H1 (cell line): Measurements from ENCODE around the gene C9orf50. TPM values are rescaled to one million over a fixed set of nuclear protein-coding genes. Genes with fewer than 3 reads are reported as not detected.

ENCODE experiments used
- CTCF ChIA-PET: fragments of 300-600 bp; sonication (Branson Sonifier 250); formaldehyde crosslinking; loops from one replicate; lab custom pipeline; 2021; ENCODE audit not compliant: partially characterized antibody; lab: Charles Lee
- POLR2A ChIA-PET: fragments of 300-600 bp; sonication (Branson Sonifier 250); formaldehyde crosslinking; loops from one replicate; lab custom pipeline; 2021; ENCODE audit warnings: inconsistent platforms; ENCODE audit not compliant: partially characterized antibody; lab: Charles Lee
- DNase-seq, 2 experiments: peaks; one replicate each; pipeline versions ENCODE4 v3.0.0 to v3.0.0-alpha.2; 2010 to 2022; ENCODE audit warnings: low spot score in 2 of 2, low read depth in 1 of 2, mixed read lengths in 1 of 2
- FAIRE-seq: peaks from 2 replicates; lab custom pipeline; 2011; peaks lifted over from hg19 to GRCh38; lab: Jason Lieb, UNC
- H2AFZ ChIP-seq: 2 replicates; pipeline ENCODE4 v1.8.1; 2012; ENCODE audit warnings: low read length, inconsistent platforms
- H2AK5ac ChIP-seq: 2 replicates; pipeline ENCODE4 v1.6.1; 2013; ENCODE audit warnings: low read depth, low read length
- H2BK120ac ChIP-seq: replicated peaks from 2 replicates; pipeline ENCODE3; 2013; ENCODE audit warnings: low read depth, low read length, inconsistent platforms
- H2BK12ac ChIP-seq: 2 replicates; pipeline ENCODE4 v1.6.1; 2013; ENCODE audit warnings: low read depth, low read length
- H2BK15ac ChIP-seq: 2 replicates; pipeline ENCODE4 v1.6.1; 2013; ENCODE audit warnings: low read length
- H2BK20ac ChIP-seq: 2 replicates; pipeline ENCODE4 v1.6.1; 2013; ENCODE audit warnings: low read length
- H2BK5ac ChIP-seq: 2 replicates; pipeline ENCODE4 v1.6.1; 2013; ENCODE audit warnings: low read depth, low read length
- H3K14ac ChIP-seq: 2 replicates; pipeline ENCODE4 v1.6.1; 2013; ENCODE audit warnings: inconsistent platforms; ENCODE audit not compliant: insufficient read length
- H3K18ac ChIP-seq: 2 replicates; pipeline ENCODE4 v1.6.1; 2013; ENCODE audit warnings: low read length; ENCODE audit errors: extremely low read depth
- H3K23ac ChIP-seq: 2 replicates; pipeline ENCODE4 v1.6.1; 2013; ENCODE audit warnings: inconsistent platforms; ENCODE audit not compliant: insufficient read length
- H3K23me2 ChIP-seq: 2 replicates; pipeline ENCODE4 v1.6.1; 2013; ENCODE audit warnings: low read depth, low read length
- H3K27ac ChIP-seq: 2 replicates; pipeline ENCODE4 v1.6.1; 2011; ENCODE audit warnings: low read depth, low read length, inconsistent platforms
- H3K27me3 ChIP-seq, 4 experiments: replicated peaks in 1 of 4; 1 replicate in 1 of 4; 2 replicates in 3 of 4; pipeline versions ENCODE4 v1.6.1 to v1.8.1; 2011 to 2013; ENCODE audit warnings: low read length in 3 of 4, mild to moderate bottlenecking in 3 of 4, inconsistent platforms in 2 of 4, mixed read lengths in 2 of 4, moderate library complexity in 1 of 4; ENCODE audit not compliant: control insufficient read depth in 3 of 4, insufficient read depth in 3 of 4; ENCODE audit errors: extremely low read depth in 1 of 4
- H3K36me3 ChIP-seq, 4 experiments: 2 replicates each; pipeline versions ENCODE4 v1.6.1 to v1.8.1; 2011 to 2013; ENCODE audit warnings: mild to moderate bottlenecking in 4 of 4, low read length in 3 of 4, moderate library complexity in 2 of 4, control low read depth in 1 of 4, inconsistent platforms in 1 of 4; ENCODE audit not compliant: insufficient read depth in 4 of 4, control insufficient read depth in 2 of 4
- H3K4ac ChIP-seq: replicated peaks from 2 replicates; pipeline ENCODE3; 2013; ENCODE audit warnings: low read length, low read depth, mixed read lengths, inconsistent platforms; ENCODE audit not compliant: insufficient read length
- H3K4me1 ChIP-seq, 4 experiments: replicated peaks in 1 of 4; 1 replicate in 1 of 4; 2 replicates in 3 of 4; pipeline versions ENCODE4 v1.6.1 to v1.8.1; 2011 to 2013; ENCODE audit warnings: low read length in 3 of 4, inconsistent platforms in 2 of 4, mixed read lengths in 1 of 4; ENCODE audit not compliant: insufficient read depth in 4 of 4, control insufficient read depth in 3 of 4
- H3K4me2 ChIP-seq, 2 experiments: 2 replicates each; pipeline versions ENCODE4 v1.6.1 to v1.8.1; 2011 to 2013; ENCODE audit warnings: low read depth in 2 of 2, low read length in 2 of 2, control low read depth in 1 of 2, inconsistent platforms in 1 of 2, mild to moderate bottlenecking in 1 of 2; ENCODE audit not compliant: insufficient read depth in 1 of 2
- H3K4me3 ChIP-seq, 4 experiments: fragments of 200-600, 300-600 bp in 1 of 4; sonication (generic), shearing (Covaris generic), sonication (Bioruptor Twin) in 1 of 4; 2 replicates each; pipeline versions ENCODE4 v1.5.1 to v1.8.1; 2011 to 2016; ENCODE audit warnings: low read length in 4 of 4, low read depth in 3 of 4, control low read depth in 2 of 4, inconsistent platforms in 2 of 4, mild to moderate bottlenecking in 2 of 4, mixed read lengths in 1 of 4, moderate library complexity in 1 of 4; ENCODE audit not compliant: insufficient read depth in 2 of 4; ENCODE audit errors: extremely low read depth in 1 of 4
- H3K56ac ChIP-seq: replicated peaks from 2 replicates; pipeline ENCODE3; 2013; ENCODE audit warnings: low read depth, mild to moderate bottlenecking, mixed read lengths, low read length, inconsistent platforms; ENCODE audit not compliant: insufficient read length
- H3K79me1 ChIP-seq: 2 replicates; pipeline ENCODE4 v1.6.1; 2013; ENCODE audit warnings: low read depth, low read length, control low read depth
- H3K79me2 ChIP-seq, 2 experiments: 2 replicates each; pipeline versions ENCODE4 v1.6.1 to v1.8.1; 2012 to 2013; ENCODE audit warnings: low read length in 2 of 2, mild to moderate bottlenecking in 2 of 2, inconsistent platforms in 1 of 2; ENCODE audit not compliant: insufficient read depth in 2 of 2, control insufficient read depth in 1 of 2
- H3K9ac ChIP-seq, 4 experiments: replicated peaks in 1 of 4; 1 replicate in 1 of 4; 2 replicates in 3 of 4; pipeline versions ENCODE4 v1.6.1 to v1.8.1; 2011 to 2013; ENCODE audit warnings: low read depth in 3 of 4, low read length in 3 of 4, control low read depth in 2 of 4, mild to moderate bottlenecking in 2 of 4, moderate library complexity in 2 of 4, inconsistent platforms in 1 of 4; ENCODE audit errors: extremely low read depth in 1 of 4
- H3K9me3 ChIP-seq, 2 experiments: 2 replicates each; pipeline versions ENCODE4 v1.6.1 to v1.8.1; 2012 to 2013; ENCODE audit warnings: mild to moderate bottlenecking in 2 of 2, moderate library complexity in 2 of 2, control low read depth in 1 of 2, inconsistent platforms in 1 of 2, low read depth in 1 of 2, low read length in 1 of 2, mixed read lengths in 1 of 2; ENCODE audit not compliant: insufficient read depth in 2 of 2
- H4K20me1 ChIP-seq, 2 experiments: replicated peaks in 1 of 2; 2 replicates each; pipeline versions ENCODE3 to v1.8.1; 2011 to 2013; ENCODE audit warnings: inconsistent platforms in 2 of 2, low read length in 2 of 2, mild to moderate bottlenecking in 1 of 2; ENCODE audit not compliant: insufficient read depth in 2 of 2, control insufficient read depth in 1 of 2
- H4K5ac ChIP-seq: 2 replicates; pipeline ENCODE4 v1.6.1; 2013; ENCODE audit warnings: low read length, low read depth, mixed read lengths, inconsistent platforms; ENCODE audit not compliant: insufficient read length
- H4K8ac ChIP-seq: 2 replicates; pipeline ENCODE4 v1.8.0; 2013; ENCODE audit warnings: mild to moderate bottlenecking, moderate library complexity, low read length, inconsistent platforms; ENCODE audit not compliant: insufficient read depth; ENCODE audit errors: extremely low read depth
- H4K91ac ChIP-seq: replicated peaks from 2 replicates; pipeline ENCODE3; 2013; ENCODE audit warnings: low read length, mixed read lengths, inconsistent platforms; ENCODE audit not compliant: insufficient read length
- KDM5A ChIP-seq: fragments of 200-600 bp; IDR thresholded peaks from 2 replicates; pipeline ENCODE4 v1.7.1; 2012; ENCODE audit warnings: mild to moderate bottlenecking, low read length, inconsistent platforms, mixed read lengths
- NRF1 ChIP-seq: IDR thresholded peaks from 2 replicates; pipeline ENCODE4 v1.6.1; 2011; ENCODE audit warnings: mild to moderate bottlenecking, low read depth, low read length, improper control_type of control experiment
- ZNF274 ChIP-seq: IDR thresholded peaks from 2 replicates; pipeline ENCODE4 v1.7.0; 2012; ENCODE audit warnings: low read length, borderline replicate concordance; ENCODE audit errors: extremely low read depth
- WGBS, 2 experiments: shearing (Covaris generic) in 1 of 2; methylation state at CpG; one replicate each; pipeline versions ENCODE4 v1.1.6 to v1.1.7; 2013 to 2015; ENCODE audit warnings: low lambda C conversion rate in 2 of 2, mixed read lengths in 2 of 2, inconsistent platforms in 1 of 2, low coverage in 1 of 2, missing lambda C conversion rate in 1 of 2; ENCODE audit not compliant: insufficient replicate concordance in 2 of 2, insufficient coverage in 1 of 2, insufficient read length in 1 of 2; ENCODE audit errors: extremely low coverage in 1 of 2, missing lambda C conversion rate in 1 of 2; 5-methylcytosine and 5-hydroxymethylcytosine counted together
- polyA plus RNA-seq, 7 experiments: library from polyadenylated mRNA; depleted of rRNA in 3 of 7; stranded (reverse) in 5 of 7; unstranded in 2 of 7; fragments of >200 nt in 5 of 7; fragments of 200-250 nt in 2 of 7; gene quantifications; 1 replicate in 5 of 7; 2 replicates in 1 of 7; 4 replicates in 1 of 7; pipeline versions ENCODE4 v1.2.1 to v1.2.3, GENCODE V29; 2011 to 2013; ENCODE audit warnings: missing spikeins in 2 of 7, mixed read lengths in 2 of 7
- total RNA-seq: library from RNA; stranded (reverse); fragmentation: NEBNext Ultra II Directional; extraction: Animal tissue kit (Norgen Biotek cat#: 25700); gene quantifications from 2 replicates; pipeline ENCODE4 v1.2.1, GENCODE V29; 2021

The C9orf50 gene
- total and polyA plus RNA-seq, 2 of the 8 experiments (the other 6 are each of a cell fraction or from before 2014, with no cell fraction given): not detected

DNA sequence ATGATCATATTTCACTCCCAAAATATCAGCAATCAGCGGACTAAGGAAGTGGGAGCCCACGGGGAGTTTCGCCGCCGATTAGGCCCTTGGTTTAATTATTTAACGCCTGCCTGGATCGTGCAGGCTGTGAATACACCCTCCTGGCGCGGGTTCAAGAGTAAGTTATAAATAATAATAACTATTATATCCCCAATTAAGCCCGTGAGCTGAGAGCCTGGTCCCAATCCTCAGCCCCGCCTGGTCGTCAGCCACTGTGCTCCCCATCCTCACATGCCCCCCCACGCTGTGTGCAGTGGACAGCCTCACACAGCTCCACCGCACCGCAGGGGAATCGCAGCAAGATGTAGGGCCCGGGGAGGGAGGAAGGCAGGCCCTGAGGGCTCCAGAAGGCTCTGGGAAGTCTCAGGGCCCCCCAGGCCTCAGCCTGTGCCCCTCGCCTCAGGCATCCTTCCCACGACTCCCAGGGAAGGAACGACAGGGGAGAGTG lies 33.7 kb upstream of the C9orf50 start:
- no peak overlapping the region for H2BK5ac ChIP-seq
- H3K23me2 ChIP-seq: no peaks in the 10 kb centered on the region
- no peak overlapping the region for H3K4me3 ChIP-seq
- H4K5ac ChIP-seq: no peak overlapping the region
- H3K27me3 ChIP-seq: no peaks in the 10 kb centered on the region; a peak in 1 of 7 replicates
- H3K79me1 ChIP-seq: no peaks in the 10 kb centered on the region
- no peak overlapping the region for H2BK120ac ChIP-seq
- ChIA-PET CTCF (interaction anchor here (1.3 to 3.3 kb wide), 3 partner anchors 8 to 128 kb away, joined by 4 to 14 read pairs (median 11); no protein-coding TSS in a partner anchor), POLR2A (no interaction called here)
- H3K79me2 ChIP-seq: no peaks in the 10 kb centered on the region
- no peak for FAIRE-seq
- H2AFZ ChIP-seq: no peak overlapping the region
- no peak overlapping the region for H2BK15ac ChIP-seq
- H4K20me1 ChIP-seq: no peaks in the 10 kb centered on the region
- H3K9ac ChIP-seq: no peak overlapping the region
- H2BK20ac ChIP-seq: no peak overlapping the region
- no peak overlapping the region for H3K4ac ChIP-seq
- DNase-seq: no peak
- H3K56ac ChIP-seq: no peak overlapping the region
- no peak overlapping the region for H2BK12ac ChIP-seq
- H3K14ac ChIP-seq: no peak overlapping the region
- no peaks in the 10 kb centered on the region for H3K9me3 ChIP-seq
- H3K18ac ChIP-seq: no peak overlapping the region
- no peak overlapping the region for H4K8ac ChIP-seq
- H3K27ac ChIP-seq: no peak overlapping the region
- no peak overlapping the region for H4K91ac ChIP-seq
- 89% methylated on average over 20 of the region's 20 CpGs; no CpG with 5 or more reads in 1 of the 2 experiments for WGBS, 2 experiments
- no peak overlapping the region for H3K4me2 ChIP-seq
- no peaks in the 10 kb centered on the region for H3K36me3 ChIP-seq
- H3K23ac ChIP-seq: no peak overlapping the region
- no peak overlapping the region for H2AK5ac ChIP-seq
- no peaks in the 10 kb centered on the region for H3K4me1 ChIP-seq
- TF ChIP-seq NRF1: no peak
- no peak for TF ChIP-seq ZNF274
- TF ChIP-seq KDM5A: no peak
